ENCODE measurements around the gene KCNA5. TPM values are rescaled to one million over a fixed set of nuclear protein-coding genes. Genes with fewer than 3 reads are reported as not detected.

KCNA5 gene
- polyA plus RNA-seq, 4 donors: 1.4 to 2.2 (median 2.0) TPM

Other genes starting within 250 kb of the KCNA5 start
- 1 to 10 TPM in 1 of 4 donors, under 1 TPM in 3; 0.06 to 2.2 (median 0.18) TPM for gene KCNA1, start 134.0 kb upstream of the KCNA5 start, polyA plus RNA-seq (ENCODE audit: insufficient read length in 4 of 4)

Data from left renal pelvis (tissue), 4 donors.